HL-60/S4 treated with retinoic acid at 250 ng/mL for 4 days and 3 days (cell line): ENCODE measurements around the gene MRPS18A.
"Not testable (repeated sequence)": the region's sequence is repeated elsewhere in the genome, so short reads cannot be mapped to it uniquely, and the experiment has no call there.

Experiments used
- in situ Hi-C: fragments of 300-500 bp; cut with MboI; formaldehyde crosslinking; loops from 2 replicates; pipeline ENCODE4 v1.7.0; 2022; ENCODE audit warnings: low sequenced_read_pairs

MRPS18A gene

DNA sequence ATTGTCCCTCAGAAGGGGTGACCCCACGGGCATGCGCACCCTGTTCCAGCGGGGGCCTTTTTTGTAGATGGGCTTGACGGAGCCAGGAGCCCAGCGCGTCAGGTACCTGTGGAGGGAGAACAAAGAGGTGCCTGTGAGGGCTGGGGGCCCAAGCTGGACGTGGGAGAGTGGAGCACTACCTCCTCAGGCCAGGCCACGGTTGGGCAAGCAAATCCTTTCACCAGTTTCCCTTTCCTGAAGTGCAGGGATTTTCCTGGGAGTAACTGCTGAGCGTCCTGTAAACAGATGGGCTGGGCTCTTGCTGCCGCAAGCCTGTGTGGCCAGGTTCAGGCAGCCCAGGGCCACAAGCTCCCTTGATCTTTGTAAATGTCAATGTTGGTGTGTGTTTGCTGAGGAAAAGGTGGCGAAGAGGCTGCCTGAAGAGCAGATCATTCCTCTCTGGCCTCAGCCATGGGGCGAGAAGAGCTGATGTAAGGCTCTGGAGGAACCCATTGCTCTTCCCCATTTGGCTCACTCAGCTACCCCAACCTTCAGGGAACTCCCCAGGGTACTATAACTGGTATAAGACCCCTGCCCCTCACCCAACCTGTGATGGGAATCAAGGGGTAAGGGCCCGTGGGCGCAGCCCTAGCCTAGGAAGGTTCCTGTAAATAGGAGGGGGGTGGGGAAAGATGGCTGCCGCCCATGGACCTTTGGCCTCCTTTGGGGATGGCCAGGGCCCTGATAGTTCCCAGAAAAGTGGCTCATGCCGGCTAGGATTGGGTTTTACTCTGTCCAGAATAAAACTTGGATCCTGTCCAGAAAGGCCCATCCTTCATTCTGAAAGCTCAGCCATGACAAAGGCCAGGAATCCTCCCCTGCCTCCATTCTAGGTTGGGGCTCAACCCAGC, 15.5 kb downstream of the MRPS18A start:
- in situ Hi-C loops = no loop called here

- in situ Hi-C loops = no loop called here
These were observed 16.4 kb downstream of the MRPS18A start for GRCh38 chr6:43671011-43671800.

DNA sequence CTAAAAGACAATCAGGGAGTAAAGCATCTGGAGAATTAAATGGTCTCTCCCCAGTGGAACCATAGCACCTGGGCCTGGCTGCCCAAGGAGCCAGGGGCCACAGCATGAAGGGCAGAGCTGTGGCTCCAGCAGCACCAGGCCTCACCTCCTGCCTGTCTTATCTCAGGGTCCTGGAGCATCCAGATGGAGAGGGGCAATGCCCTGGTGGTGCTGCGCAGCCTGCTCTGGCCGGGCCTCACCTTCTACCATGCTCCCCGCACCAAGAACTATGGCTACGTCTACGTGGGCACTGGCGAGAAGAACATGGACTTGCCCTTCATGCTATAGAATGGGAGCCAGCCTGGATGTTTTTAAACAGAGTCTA, 17.0 kb downstream of the MRPS18A start:
- in situ Hi-C loops = no loop called here

- in situ Hi-C loops = no loop called here
These were observed 17.5 kb downstream of the MRPS18A start for GRCh38 chr6:43669922-43670622.

DNA sequence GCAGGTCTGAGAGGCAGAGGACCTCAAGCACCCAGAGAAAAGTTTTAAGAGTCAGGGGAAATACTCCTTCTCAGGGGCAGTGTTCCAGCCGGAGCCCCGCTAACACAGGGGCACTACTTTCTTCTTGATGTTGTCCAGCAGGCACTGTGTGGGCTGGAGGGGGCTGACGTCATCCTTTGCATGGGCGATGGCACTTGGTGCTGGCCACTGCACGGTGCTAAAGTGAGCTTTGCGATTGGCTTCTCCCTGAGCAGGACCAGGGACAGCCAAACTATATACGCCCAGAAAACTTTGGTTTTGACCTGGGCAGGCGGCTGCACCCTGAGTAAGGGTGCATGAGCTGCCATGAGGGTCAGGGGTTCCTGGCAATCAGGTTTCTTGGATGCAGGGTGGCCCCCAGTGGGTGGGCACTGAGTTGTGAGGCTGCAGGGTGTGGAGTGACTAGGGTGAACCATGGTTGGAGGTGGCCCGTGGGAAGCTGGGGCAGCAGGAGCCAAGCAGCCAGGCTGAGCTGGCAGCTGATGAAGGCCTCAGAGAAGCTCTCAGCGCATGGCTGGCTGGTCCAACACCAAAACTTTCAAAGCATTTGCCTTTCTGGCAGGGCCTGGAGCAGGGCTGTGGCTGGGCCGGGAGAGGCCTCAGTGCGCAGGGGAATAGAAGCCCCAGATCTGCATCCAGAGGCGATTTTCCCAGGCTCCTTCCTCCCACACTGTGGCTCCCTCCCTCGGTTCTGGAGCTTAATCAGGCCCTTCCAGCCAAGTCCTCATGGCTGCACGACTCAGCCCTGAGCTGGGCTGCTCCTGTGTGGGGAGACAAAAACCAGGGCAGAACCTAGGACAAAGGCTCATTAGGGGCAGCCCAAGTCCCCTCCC, 18.3 kb downstream of the MRPS18A start:
- in situ Hi-C loops = no loop called here

GRCh38 chr6:43668151-43669028, 19.2 kb downstream of the MRPS18A start:
- in situ Hi-C loops = no loop called here

GRCh38 chr6:43667245-43668150, 20.1 kb downstream of the MRPS18A start:
- in situ Hi-C loops = no loop called here

- in situ Hi-C loops = no loop called here
These were observed 21.2 kb downstream of the MRPS18A start for GRCh38 chr6:43666196-43666920.

DNA sequence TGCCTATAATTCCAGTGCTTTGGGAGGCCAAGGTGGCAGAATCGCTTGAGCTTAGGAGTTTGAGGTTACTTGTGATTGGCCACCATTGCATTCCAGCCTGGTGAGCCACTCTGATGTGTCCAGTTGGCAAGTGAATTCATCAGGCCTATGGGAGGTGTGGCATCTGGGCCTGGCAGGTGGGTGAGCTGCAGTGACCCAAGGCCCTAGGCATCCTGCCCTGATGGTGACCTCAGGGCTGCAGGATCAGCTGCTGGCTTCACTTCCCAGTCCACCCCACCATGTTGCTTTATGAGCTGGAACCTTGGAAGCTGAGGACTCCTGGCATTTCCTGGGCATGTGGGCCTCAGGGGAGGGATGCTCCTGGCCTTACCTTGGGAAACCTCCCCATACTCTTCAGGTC, 22.2 kb downstream of the MRPS18A start:
- in situ Hi-C loops = no loop called here

- in situ Hi-C loops = not testable (repeated sequence)
These were observed 24.6 kb downstream of the MRPS18A start for GRCh38 chr6:43662948-43663347.

- in situ Hi-C loops = no loop called here
These were observed 29.4 kb downstream of the MRPS18A start for GRCh38 chr6:43658161-43658560.

- in situ Hi-C loops = no loop called here
These were observed 30.3 kb downstream of the MRPS18A start for GRCh38 chr6:43657221-43657802.

- in situ Hi-C loops = not testable (repeated sequence)
These were observed 34.8 kb downstream of the MRPS18A start for GRCh38 chr6:43652822-43653221.

GRCh38 chr6:43648248-43648647, 39.3 kb downstream of the MRPS18A start:
- in situ Hi-C loops = no loop called here

DNA sequence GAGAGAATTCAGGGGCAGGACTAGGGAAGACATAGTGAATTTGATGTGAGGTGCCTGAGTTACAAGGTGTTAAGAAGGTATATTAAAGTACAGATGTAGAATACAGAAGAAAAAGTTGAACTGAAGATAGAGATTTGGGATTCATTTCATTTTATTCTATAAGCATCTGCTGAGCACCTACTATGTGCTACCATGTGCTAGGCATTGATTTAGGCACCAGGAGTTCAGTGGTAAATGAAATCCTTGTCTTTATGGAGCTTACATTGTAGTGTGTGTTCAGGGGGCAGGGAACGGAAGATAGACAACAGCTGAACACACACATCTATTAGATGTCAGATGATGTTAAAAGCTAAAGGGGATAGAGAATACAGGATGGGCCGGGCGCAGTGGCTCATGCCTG, 40.0 kb downstream of the MRPS18A start:
- in situ Hi-C loops = no loop called here

- in situ Hi-C loops = no loop called here
These were observed 42.0 kb downstream of the MRPS18A start for GRCh38 chr6:43645613-43645964.

DNA sequence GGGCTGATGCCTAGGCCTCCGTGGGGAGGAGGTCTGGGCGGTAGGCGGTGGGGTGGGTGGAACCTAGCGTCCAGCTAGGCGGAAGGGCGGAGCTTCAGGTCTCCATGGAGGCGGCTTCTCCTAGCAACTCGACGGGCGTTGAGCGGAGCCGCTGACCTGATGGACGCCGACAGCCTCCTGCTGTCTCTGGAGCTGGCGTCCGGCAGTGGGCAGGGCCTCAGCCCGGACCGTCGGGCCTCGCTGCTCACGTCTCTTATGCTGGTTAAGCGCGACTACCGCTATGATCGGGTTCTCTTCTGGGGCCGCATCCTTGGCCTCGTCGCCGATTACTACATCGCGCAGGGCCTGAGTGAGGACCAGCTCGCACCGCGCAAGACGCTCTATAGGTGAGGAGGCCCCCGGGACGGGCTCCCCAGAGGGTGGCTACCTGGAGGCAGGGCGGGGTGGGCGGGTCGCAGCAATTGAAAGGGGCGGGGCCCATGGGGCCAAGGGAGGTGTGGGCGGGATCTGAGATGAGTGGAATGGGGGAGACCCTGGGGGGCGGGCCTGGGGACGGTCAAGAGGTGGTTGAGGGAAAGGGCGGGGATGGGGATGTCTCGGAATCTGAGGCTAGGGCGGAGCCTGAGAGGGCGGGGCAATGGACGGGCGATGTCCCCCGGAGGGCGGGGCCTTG, 42.5 kb downstream of the MRPS18A start, which contains the start of gene RSPH9:
Gene RSPH9 (plus strand): TSS at position 97 of the 673 bp plus-strand sequence. CDS start 63 bp downstream, at position 160.
- in situ Hi-C loops = no loop called here
